Measurements from ENCODE around the gene PRXL2B. TPM values are rescaled to one million over a fixed set of nuclear protein-coding genes. Genes with fewer than 3 reads are reported as not detected.

PRXL2B gene
- total RNA-seq, 2 donors from 2014 or later, result 6.4 to 6.8 TPM

DNA sequence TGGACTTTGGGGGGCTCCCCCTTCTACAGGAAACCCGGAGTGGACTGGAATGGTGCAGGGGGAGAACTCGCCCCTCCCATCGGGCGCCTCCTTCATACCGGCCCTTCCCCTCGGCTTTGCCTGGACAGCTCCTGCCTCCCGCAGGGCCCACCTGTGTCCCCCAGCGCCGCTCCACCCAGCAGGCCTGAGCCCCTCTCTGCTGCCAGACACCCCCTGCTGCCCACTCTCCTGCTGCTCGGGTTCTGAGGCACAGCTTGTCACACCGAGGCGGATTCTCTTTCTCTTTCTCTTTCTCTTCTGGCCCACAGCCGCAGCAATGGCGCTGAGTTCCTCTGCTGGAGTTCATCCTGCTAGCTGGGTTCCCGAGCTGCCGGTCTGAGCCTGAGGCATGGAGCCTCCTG lies 30.3 kb upstream of the PRXL2B start, which contains the start of gene TNFRSF14:
Gene TNFRSF14, plus strand, starts transcription at position 95 of the 401 bp plus-strand sequence. Its CDS starts 294 bp downstream, at position 389.
- Histone ChIP-seq H3K4me3 (peak within 1 kb of the TSS; percentile 57 to 60), H3K27ac (peak within 1 kb of the TSS; percentile 83), H3K36me3 (no peaks in the 10 kb centered on the region), H3K9me3 (no peaks in the 10 kb centered on the region), H3K4me1 (peaks cover 0 to 34% of the 10 kb centered on the region in 2 donors), H3K27me3 (no peaks in the 10 kb centered on the region)
- DNase-seq (ENCODE audit: low spot score), result peak; percentile 65
- no peak for TF ChIP-seq CTCF (IDR thresholded peaks at IDR 0.05)

GRCh38 chr1:2556678-2557481 lies 29.7 kb upstream of the PRXL2B start:
- no peaks in the 10 kb centered on the region for H3K9me3 ChIP-seq
- H3K27ac ChIP-seq, result peak overlapping the region; percentile 83
- DNase-seq (ENCODE audit: low spot score), result no peak
- peak overlapping the region; percentile 57 to 60 for H3K4me3 ChIP-seq
- H3K27me3 ChIP-seq, result no peaks in the 10 kb centered on the region
- TF ChIP-seq CTCF (IDR thresholded peaks at IDR 0.05), result no peak
- H3K36me3 ChIP-seq, result peaks cover 6% of the 10 kb centered on the region
- peaks cover 0 to 34% of the 10 kb centered on the region in 2 donors for H3K4me1 ChIP-seq

- TF ChIP-seq CTCF (IDR thresholded peaks at IDR 0.05), result no peak
- H3K27ac ChIP-seq, result peak overlapping the region; percentile 83
Measured at GRCh38 chr1:2557482-2558400, 28.8 kb upstream of the PRXL2B start.

GRCh38 chr1:2558420-2558819 lies 28.2 kb upstream of the PRXL2B start:
- H3K4me3 ChIP-seq, result no peak overlapping the region
- peaks cover 6% of the 10 kb centered on the region for H3K36me3 ChIP-seq
- no peak for TF ChIP-seq CTCF (IDR thresholded peaks at IDR 0.05)
- peaks cover 0 to 34% of the 10 kb centered on the region in 2 donors for H3K4me1 ChIP-seq
- no peaks in the 10 kb centered on the region for H3K9me3 ChIP-seq
- no peaks in the 10 kb centered on the region for H3K27me3 ChIP-seq
- DNase-seq (ENCODE audit: low spot score), result no peak
- no peak overlapping the region for H3K27ac ChIP-seq

More at GRCh38 chr1:2557482-2558400, 28.8 kb upstream of the PRXL2B start:
- DNase-seq (ENCODE audit: low spot score), result no peak
- Histone ChIP-seq H3K27me3 (no peaks in the 10 kb centered on the region), H3K4me3 (peak overlapping the region; percentile 57 to 60), H3K4me1 (peaks cover 0 to 34% of the 10 kb centered on the region in 2 donors), H3K36me3 (peaks cover 6% of the 10 kb centered on the region), H3K9me3 (no peaks in the 10 kb centered on the region)

DNA sequence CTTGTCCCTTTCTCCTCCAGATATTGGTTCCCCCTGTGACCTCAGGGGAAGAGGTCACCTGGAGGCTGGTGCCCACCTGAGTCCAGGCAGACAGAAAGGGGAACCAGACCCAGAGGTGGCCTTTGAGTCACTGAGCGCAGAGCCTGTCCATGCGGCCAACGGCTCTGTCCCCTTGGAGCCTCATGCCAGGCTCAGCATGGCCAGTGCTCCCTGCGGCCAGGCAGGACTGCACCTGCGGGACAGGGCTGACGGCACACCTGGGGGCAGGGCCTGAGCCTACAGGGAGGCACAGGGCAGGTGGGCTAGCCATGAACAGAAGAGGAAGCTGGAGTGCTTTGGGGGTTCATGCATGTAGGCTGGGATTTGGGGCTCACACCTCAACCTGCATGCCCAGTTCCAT lies 27.7 kb upstream of the PRXL2B start:
- no peaks in the 10 kb centered on the region for H3K9me3 ChIP-seq
- H3K27me3 ChIP-seq, result no peaks in the 10 kb centered on the region
- H3K27ac ChIP-seq, result no peak overlapping the region
- H3K4me1 ChIP-seq, result peaks cover 0 to 34% of the 10 kb centered on the region in 2 donors
- TF ChIP-seq CTCF (IDR thresholded peaks at IDR 0.05), result no peak
- no peak overlapping the region for H3K4me3 ChIP-seq
- DNase-seq (ENCODE audit: low spot score), result no peak
- H3K36me3 ChIP-seq, result peaks cover 6% of the 10 kb centered on the region
